ENCODE results near the gene TPTE2.

TPTE2 gene

DNA sequence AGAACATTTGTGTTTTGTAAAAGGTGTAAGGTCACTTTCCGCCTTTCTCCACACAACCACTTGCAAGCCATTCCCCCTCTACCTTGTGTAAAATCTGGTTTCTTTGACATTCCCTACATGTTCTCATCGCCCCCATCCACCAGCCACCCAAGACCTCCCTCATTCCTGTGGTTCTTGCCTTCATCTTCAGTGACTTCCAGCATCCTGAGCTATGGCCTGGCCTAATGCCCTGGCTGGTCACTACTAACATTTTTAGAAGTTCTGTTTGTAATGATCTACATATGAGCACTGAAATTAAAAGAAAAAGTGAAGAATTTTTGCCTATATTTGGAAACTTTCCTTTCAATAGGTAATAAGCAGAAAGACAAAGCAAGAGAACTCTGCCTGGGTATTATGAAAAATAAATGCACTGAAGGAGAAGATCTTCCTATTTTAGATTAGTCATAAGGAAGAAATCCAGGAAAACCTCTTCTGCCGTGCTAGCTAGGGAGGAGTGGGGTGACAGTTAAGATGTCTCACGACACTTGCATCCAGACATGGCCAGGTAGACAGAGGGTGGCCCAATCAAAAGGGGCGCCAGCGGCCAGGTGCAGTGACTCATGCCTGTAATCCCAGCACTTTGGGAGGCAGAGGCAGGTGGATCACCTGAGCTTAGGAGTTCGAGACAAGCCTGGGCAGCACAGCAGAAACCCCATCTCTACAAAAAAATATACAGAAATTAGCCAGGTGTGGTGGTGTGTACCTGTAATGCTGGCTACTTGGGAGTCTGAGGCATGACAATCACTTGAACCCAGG lies 44.0 kb upstream of the TPTE2 start:
- Histone ChIP-seq H3K27ac (ENCODE audit: low read length) (no peak overlapping the region), H4K20me1 (ENCODE audit: insufficient read depth, low read length) (no peaks in the 10 kb centered on the region), H3K9ac (ENCODE audit: low read depth, low read length) (no peak overlapping the region), H2AFZ (ENCODE audit: low read depth, low read length) (no peak overlapping the region), H3K4me2 (ENCODE audit: insufficient read depth, low read length) (no peak overlapping the region), H3K36me3 (ENCODE audit: insufficient read depth, low read length) (no peaks in the 10 kb centered on the region), H3K27me3 (ENCODE audit: insufficient read depth, low read length, poor library complexity) (no peaks in the 10 kb centered on the region), H3K4me1 (ENCODE audit: insufficient read depth, low read length) (no peaks in the 10 kb centered on the region), H3K9me3 (ENCODE audit: insufficient read depth, low read length, severe bottlenecking) (peaks cover 10% of the 10 kb centered on the region), H3K79me2 (ENCODE audit: insufficient read depth, low read length) (no peaks in the 10 kb centered on the region), H3K4me3 (ENCODE audit: low read depth in 1 of 2, low read length in 2 of 2) (no peak overlapping the region)
- no peak for TF ChIP-seq CTCF (IDR thresholded peaks at IDR 0.05; ENCODE audit: borderline replicate concordance, extremely low read depth, low read length, poor library complexity, severe bottlenecking)
- TF ChIP-seq EZH2 (IDR thresholded peaks at IDR 0.05; ENCODE audit: borderline replicate concordance, low read depth, low read length, severe bottlenecking) = no peak
- no peak for ATAC-seq (ENCODE audit: insufficient read depth, low read depth)
- DNase-seq = no peak

DNA sequence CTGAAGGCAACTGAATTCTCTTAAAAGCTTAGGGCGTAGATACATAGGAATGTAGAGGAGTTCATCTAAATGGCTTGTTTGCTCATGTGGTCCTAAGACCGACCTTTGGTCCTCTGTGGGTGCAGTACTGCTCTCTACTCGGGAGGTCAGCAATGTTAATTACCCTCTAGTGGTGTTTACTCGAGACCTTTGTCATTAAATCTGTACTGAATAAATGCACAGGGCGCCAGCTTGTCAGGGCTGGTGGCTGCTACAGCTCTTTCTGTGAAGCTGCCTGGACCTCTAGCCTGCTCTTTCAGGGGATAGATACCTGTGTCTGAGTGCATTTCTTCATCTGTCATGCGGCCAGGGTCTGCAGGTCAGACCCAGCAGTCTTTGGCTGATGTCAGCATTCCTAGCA lies 43.0 kb upstream of the TPTE2 start:
- Histone ChIP-seq H3K27ac (ENCODE audit: low read length) (no peak overlapping the region), H3K4me1 (ENCODE audit: insufficient read depth, low read length) (no peaks in the 10 kb centered on the region), H3K79me2 (ENCODE audit: insufficient read depth, low read length) (no peaks in the 10 kb centered on the region)

DNA sequence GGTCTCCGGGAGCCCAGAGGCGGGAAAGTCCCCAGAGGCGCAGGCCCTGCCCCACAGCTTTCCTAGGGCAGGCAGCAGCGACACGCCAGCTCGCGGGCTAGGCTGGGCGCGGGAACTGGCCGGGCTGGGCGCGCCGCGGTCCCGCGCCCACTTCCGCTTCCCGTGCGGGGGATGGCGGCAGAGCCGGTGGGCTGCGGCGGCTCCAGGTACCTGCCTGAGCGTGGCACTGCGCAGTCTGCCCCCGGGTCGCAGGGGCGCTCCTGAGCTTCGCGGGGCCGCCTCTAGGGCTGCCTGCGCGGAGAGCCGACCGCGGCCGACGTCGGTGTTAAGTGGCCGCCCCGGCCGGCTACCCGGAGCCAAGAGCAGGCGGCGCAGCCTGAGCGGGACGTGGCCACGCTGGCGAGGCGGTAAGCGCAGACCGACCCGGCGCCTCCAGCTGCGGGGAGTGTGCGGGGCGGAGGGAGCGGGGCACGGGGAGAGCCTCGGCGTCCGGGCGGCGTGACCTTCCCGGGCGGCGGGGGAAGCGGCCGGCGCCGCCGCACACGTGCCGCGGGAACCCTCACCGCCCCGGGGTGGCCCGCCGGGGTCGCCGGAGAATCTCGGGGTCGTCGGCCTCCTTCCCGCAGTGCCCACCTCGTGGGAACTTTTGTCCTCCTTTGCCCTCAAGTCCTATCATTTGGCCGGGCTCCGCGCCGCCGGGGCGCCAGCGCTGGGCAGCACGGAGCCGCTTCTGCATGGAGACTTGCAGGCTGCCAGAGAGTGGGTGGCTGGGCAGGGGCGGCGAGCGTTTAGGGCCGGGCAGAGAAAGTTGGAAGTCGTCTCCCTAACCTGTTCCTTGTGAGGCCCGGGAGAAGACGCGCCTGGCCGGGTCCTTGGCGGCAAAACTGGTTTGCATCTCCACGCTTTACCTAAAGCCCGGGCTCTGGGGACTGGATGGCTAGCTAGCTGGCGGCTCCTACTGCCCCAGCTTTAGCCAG lies 40.7 kb upstream of the TPTE2 start:
- no peak overlapping the region for H3K4me2 ChIP-seq (ENCODE audit: insufficient read depth, low read length)
- no peaks in the 10 kb centered on the region for H3K79me2 ChIP-seq (ENCODE audit: insufficient read depth, low read length)
- no peaks in the 10 kb centered on the region for H4K20me1 ChIP-seq (ENCODE audit: insufficient read depth, low read length)
- TF ChIP-seq EZH2 (IDR thresholded peaks at IDR 0.05; ENCODE audit: borderline replicate concordance, low read depth, low read length, severe bottlenecking) (no peak), CTCF (IDR thresholded peaks at IDR 0.05; ENCODE audit: borderline replicate concordance, extremely low read depth, low read length, poor library complexity, severe bottlenecking) (no peak)
- no peak overlapping the region for H3K9ac ChIP-seq (ENCODE audit: low read depth, low read length)
- H3K4me1 ChIP-seq (ENCODE audit: insufficient read depth, low read length) = no peaks in the 10 kb centered on the region
- H3K36me3 ChIP-seq (ENCODE audit: insufficient read depth, low read length) = no peaks in the 10 kb centered on the region
- no peak overlapping the region for H3K4me3 ChIP-seq (ENCODE audit: low read depth in 1 of 2, low read length in 2 of 2)
- no peak for DNase-seq
- no peak overlapping the region for H2AFZ ChIP-seq (ENCODE audit: low read depth, low read length)
- H3K27ac ChIP-seq (ENCODE audit: low read length) = no peak overlapping the region
- ATAC-seq (ENCODE audit: insufficient read depth, low read depth) = no peak
- peaks cover 10% of the 10 kb centered on the region for H3K9me3 ChIP-seq (ENCODE audit: insufficient read depth, low read length, severe bottlenecking)
- no peaks in the 10 kb centered on the region for H3K27me3 ChIP-seq (ENCODE audit: insufficient read depth, low read length, poor library complexity)

More for the DNA sequence above, 43.0 kb upstream of the TPTE2 start:
- ATAC-seq (ENCODE audit: insufficient read depth, low read depth) = no peak
- no peaks in the 10 kb centered on the region for H4K20me1 ChIP-seq (ENCODE audit: insufficient read depth, low read length)
- no peak overlapping the region for H2AFZ ChIP-seq (ENCODE audit: low read depth, low read length)
- H3K9me3 ChIP-seq (ENCODE audit: insufficient read depth, low read length, severe bottlenecking) = peaks cover 10% of the 10 kb centered on the region
- H3K9ac ChIP-seq (ENCODE audit: low read depth, low read length) = no peak overlapping the region
- H3K4me3 ChIP-seq (ENCODE audit: low read depth in 1 of 2, low read length in 2 of 2) = no peak overlapping the region
- TF ChIP-seq CTCF (IDR thresholded peaks at IDR 0.05; ENCODE audit: borderline replicate concordance, extremely low read depth, low read length, poor library complexity, severe bottlenecking) (no peak), EZH2 (IDR thresholded peaks at IDR 0.05; ENCODE audit: borderline replicate concordance, low read depth, low read length, severe bottlenecking) (no peak)
- no peaks in the 10 kb centered on the region for H3K27me3 ChIP-seq (ENCODE audit: insufficient read depth, low read length, poor library complexity)
- H3K4me2 ChIP-seq (ENCODE audit: insufficient read depth, low read length) = no peak overlapping the region
- no peak for DNase-seq
- no peaks in the 10 kb centered on the region for H3K36me3 ChIP-seq (ENCODE audit: insufficient read depth, low read length)
